SK-N-SH (cell line): Measurements from ENCODE around the gene ZFP92. TPM values are rescaled to one million over a fixed set of nuclear protein-coding genes. Genes with fewer than 3 reads are reported as not detected.

ENCODE experiments used
- CTCF ChIA-PET: fragments of 300-600, 350-600 bp; formaldehyde crosslinking; extraction: SDS; loops from one replicate; lab custom pipeline; 2021; lab: Yijun Ruan, JAX
- POLR2A ChIA-PET: fragments of 350-600 bp; sonication (Branson Sonifier 250); formaldehyde crosslinking; extraction: SDS; loops from one replicate; lab custom pipeline; 2020; ENCODE audit warnings: antibody characterized with exemption, inconsistent platforms; lab: Yijun Ruan, JAX
- DNase-seq: peaks from one replicate; pipeline ENCODE4 v3.0.0; 2012
- H2AFZ ChIP-seq: fragments of 200-600 bp; sonication (generic); 2 replicates; pipeline ENCODE4 v1.8.1; 2016; ENCODE audit warnings: antibody characterized with exemption, mild to moderate bottlenecking, low read depth
- H3F3A ChIP-seq: fragments of 200-600 bp; sonication (generic); replicated peaks from 2 replicates; pipeline ENCODE3; 2016; ENCODE audit warnings: antibody characterized with exemption, mild to moderate bottlenecking; ENCODE audit not compliant: insufficient read depth
- H3K27ac ChIP-seq, 2 experiments: fragments of 200-500 bp in 1 of 2; fragments of 200-600 bp in 1 of 2; sonication (Bioruptor generic) in 1 of 2; sonication (generic), shearing (Covaris generic) in 1 of 2; 2 replicates each; pipeline versions ENCODE4 v1.5.1 to v1.6.1; 2014 to 2016; ENCODE audit warnings: low read depth in 2 of 2, inconsistent platforms in 1 of 2, low read length in 1 of 2, mild to moderate bottlenecking in 1 of 2, mixed read lengths in 1 of 2
- H3K27me3 ChIP-seq: fragments of 200-600 bp; sonication (generic), shearing (Covaris generic); 2 replicates; pipeline ENCODE4 v1.6.1; 2016; ENCODE audit warnings: mixed run types; ENCODE audit not compliant: insufficient read depth
- H3K36me3 ChIP-seq, 2 experiments: fragments of 200-500 bp in 1 of 2; fragments of 200-600 bp in 1 of 2; sonication (Bioruptor generic) in 1 of 2; sonication (generic) in 1 of 2; replicated peaks in 1 of 2; 2 replicates each; pipeline versions ENCODE3 to v1.5.1; 2014 to 2016; ENCODE audit warnings: low read length in 1 of 2, mild to moderate bottlenecking in 1 of 2; ENCODE audit not compliant: insufficient read depth in 2 of 2, control insufficient read depth in 1 of 2
- H3K4me1 ChIP-seq, 2 experiments: fragments of 200-500 bp in 1 of 2; fragments of 200-600 bp in 1 of 2; sonication (Bioruptor generic) in 1 of 2; sonication (generic), shearing (Covaris generic) in 1 of 2; 2 replicates each; pipeline versions ENCODE4 v1.5.1 to v1.6.1; 2014 to 2016; ENCODE audit warnings: low read depth in 1 of 2, low read length in 1 of 2, mixed run types in 1 of 2; ENCODE audit not compliant: insufficient read depth in 2 of 2, control insufficient read depth in 1 of 2
- H3K4me2 ChIP-seq: fragments of 200-600 bp; sonication (generic), shearing (Covaris generic); 2 replicates; pipeline ENCODE4 v1.6.1; 2017; ENCODE audit warnings: mixed run types
- H3K4me3 ChIP-seq, 2 experiments: fragments of 200-500 bp in 1 of 2; fragments of 200-600 bp in 1 of 2; sonication (Bioruptor generic) in 1 of 2; sonication (generic), shearing (Covaris generic) in 1 of 2; 2 replicates each; pipeline versions ENCODE4 v1.5.1 to v1.8.1; 2014 to 2016; ENCODE audit warnings: low read depth in 2 of 2, inconsistent platforms in 1 of 2, low read length in 1 of 2, mild to moderate bottlenecking in 1 of 2, mixed read lengths in 1 of 2, moderate library complexity in 1 of 2
- H3K79me2 ChIP-seq: fragments of 200-600 bp; sonication (generic); 2 replicates; pipeline ENCODE4 v1.8.1; 2017; ENCODE audit warnings: mild to moderate bottlenecking; ENCODE audit not compliant: insufficient read depth
- H3K9ac ChIP-seq: fragments of 200-600 bp; sonication (generic); 2 replicates; pipeline ENCODE4 v1.6.1; 2017; ENCODE audit warnings: mixed run types
- H3K9me2 ChIP-seq: fragments of 200-600 bp; sonication (generic); 2 replicates; pipeline ENCODE4 v1.6.1; 2017; ENCODE audit warnings: mixed run types
- H3K9me3 ChIP-seq: fragments of 200-600 bp; sonication (generic); 2 replicates; pipeline ENCODE4 v1.6.1; 2017; ENCODE audit warnings: mixed run types, mild to moderate bottlenecking, moderate library complexity
- H4K20me1 ChIP-seq: fragments of 200-600 bp; sonication (generic); 2 replicates; pipeline ENCODE4 v1.6.1; 2017; ENCODE audit warnings: mild to moderate bottlenecking, mixed run types; ENCODE audit not compliant: insufficient read depth
- ELF1 ChIP-seq: IDR thresholded peaks from 2 replicates; pipeline ENCODE4 v1.4.0; 2012
- EP300 ChIP-seq, 2 experiments: IDR thresholded peaks; 2 replicates each; pipeline versions ENCODE4 v1.4.0 to v1.6.1; 2012; ENCODE audit warnings: borderline replicate concordance in 1 of 2, low read depth in 1 of 2, low read length in 1 of 2
- FOSL2 ChIP-seq: IDR thresholded peaks from 2 replicates; pipeline ENCODE4 v1.4.0; 2012; ENCODE audit warnings: low read depth, mild to moderate bottlenecking, moderate library complexity, borderline replicate concordance
- GABPA ChIP-seq: IDR thresholded peaks from 2 replicates; pipeline ENCODE4 v1.4.0; 2012; ENCODE audit warnings: low read depth, mild to moderate bottlenecking
- JUND ChIP-seq: IDR thresholded peaks from 2 replicates; pipeline ENCODE4 v1.4.0; 2012
- MEF2A ChIP-seq: IDR thresholded peaks from 2 replicates; pipeline ENCODE4 v1.4.0; 2012; ENCODE audit warnings: low read depth, borderline replicate concordance
- MXI1 ChIP-seq: IDR thresholded peaks from 2 replicates; pipeline ENCODE4 v1.6.1; 2012; ENCODE audit warnings: mild to moderate bottlenecking, low read depth, low read length, improper control_type of control experiment
- NFIC ChIP-seq: IDR thresholded peaks from 2 replicates; pipeline ENCODE4 v1.4.0; 2012; ENCODE audit warnings: borderline replicate concordance
- PBX3 ChIP-seq: IDR thresholded peaks from 2 replicates; pipeline ENCODE4; 2012
- POLR2AphosphoS5 ChIP-seq: IDR thresholded peaks from 2 replicates; pipeline ENCODE4 v1.6.1; 2012; ENCODE audit warnings: low read depth, low read length
- RAD21 ChIP-seq: IDR thresholded peaks from 2 replicates; pipeline ENCODE4 v1.6.1; 2012; ENCODE audit warnings: mild to moderate bottlenecking, low read length
- REST ChIP-seq: IDR thresholded peaks from 2 replicates; pipeline ENCODE4 v1.6.1; 2012; ENCODE audit warnings: mild to moderate bottlenecking, low read depth, low read length, moderate library complexity
- RXRA ChIP-seq: IDR thresholded peaks from 2 replicates; pipeline ENCODE4 v1.4.0; 2012; ENCODE audit warnings: low read depth, mild to moderate bottlenecking, borderline replicate concordance
- SMC3 ChIP-seq: IDR thresholded peaks from 2 replicates; pipeline ENCODE4 v1.6.1; 2012; ENCODE audit warnings: low read depth, low read length, improper control_type of control experiment
- TAF1 ChIP-seq: IDR thresholded peaks from 2 replicates; pipeline ENCODE4 v1.6.1; 2012; ENCODE audit warnings: low read depth, mild to moderate bottlenecking, low read length, moderate library complexity, borderline replicate concordance
- TCF12 ChIP-seq: IDR thresholded peaks from 2 replicates; pipeline ENCODE4 v1.4.0; 2012
- TEAD4 ChIP-seq: IDR thresholded peaks from 2 replicates; pipeline ENCODE4 v1.4.0; 2012; ENCODE audit warnings: mild to moderate bottlenecking, borderline replicate concordance; ENCODE audit not compliant: insufficient read depth
- ZBTB33 ChIP-seq: IDR thresholded peaks from 2 replicates; pipeline ENCODE4 v1.4.0; 2012; ENCODE audit warnings: low read depth, borderline replicate concordance
- WGBS: methylation state at CpG from one replicate; pipeline ENCODE4 v1.1.6; 2017; ENCODE audit warnings: low lambda C conversion rate; 5-methylcytosine and 5-hydroxymethylcytosine counted together
- polyA plus RNA-seq, 3 experiments: library from polyadenylated mRNA; depleted of rRNA; stranded (reverse); fragments of >200 nt; gene quantifications; 2 replicates each; pipeline ENCODE4 v1.2.3, GENCODE V29; 2012
- TF ChIP-seq, protein P1 (sequence below): IDR thresholded peaks from 2 replicates; pipeline ENCODE4 v1.4.0; 2012; ENCODE audit warnings: low read depth
- TF ChIP-seq, protein P2 (sequence below): fragments of 150-350 bp; IDR thresholded peaks from 2 replicates; pipeline ENCODE4 v1.6.1; 2016; ENCODE audit warnings: mild to moderate bottlenecking, low read depth, low read length

The ZFP92 gene
- polyA plus RNA-seq, 1 of the 3 experiments (the other 2 are of a cell fraction) = 0.28 TPM

DNA sequence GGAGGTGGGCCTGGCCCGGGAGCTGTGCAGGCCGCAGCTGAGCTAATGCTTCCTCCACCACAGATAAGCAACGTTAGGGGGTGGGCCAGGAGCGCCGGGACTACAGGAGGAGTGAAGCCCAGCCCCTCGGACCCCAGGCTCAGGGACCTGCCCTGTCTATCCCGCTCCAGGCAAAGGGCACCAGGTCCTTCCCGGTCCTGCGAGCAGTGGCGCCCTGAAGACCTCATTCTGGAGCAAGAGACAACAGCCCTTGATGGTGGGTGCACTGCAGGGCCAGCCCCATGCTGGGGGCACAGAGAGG lies 35.3 kb downstream of the ZFP92 start:
- Histone ChIP-seq H3K9me2 (no peaks in the 10 kb centered on the region), H3K4me3 (no peak overlapping the region), H3K4me2 (no peak overlapping the region), H3K9ac (no peak overlapping the region), H3K9me3 (no peaks in the 10 kb centered on the region), H3K36me3 (no peaks in the 10 kb centered on the region), H4K20me1 (no peaks in the 10 kb centered on the region), H3F3A (no peaks in the 10 kb centered on the region), H3K27ac (no peak overlapping the region), H3K4me1 (no peaks in the 10 kb centered on the region), H2AFZ (no peak overlapping the region), H3K27me3 (peaks cover 34% of the 10 kb centered on the region)
- POLR2A ChIA-PET = no interaction called here
- CTCF ChIA-PET = interaction anchor here (1.0 to 1.4 kb wide), 3 partner anchors 14 to 62 kb away, joined by 3 to 7 read pairs (median 3); no protein-coding TSS in a partner anchor
- WGBS = 55% methylated on average over 3 of the region's 10 CpGs
- no peak for DNase-seq
- TF ChIP-seq, protein P1, sequence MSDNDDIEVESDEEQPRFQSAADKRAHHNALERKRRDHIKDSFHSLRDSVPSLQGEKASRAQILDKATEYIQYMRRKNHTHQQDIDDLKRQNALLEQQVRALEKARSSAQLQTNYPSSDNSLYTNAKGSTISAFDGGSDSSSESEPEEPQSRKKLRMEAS = no peak
- no peak for TF ChIP-seq REST
- no peak for TF ChIP-seq GABPA
- TF ChIP-seq SMC3 = no peak
- TF ChIP-seq EP300 (IDR thresholded peaks at IDR 0.05; ENCODE audit: borderline replicate concordance in 1 of 2, low read depth in 1 of 2, low read length in 1 of 2) = no peak
- no peak for TF ChIP-seq JUND
- TF ChIP-seq FOSL2 = no peak
- no peak for TF ChIP-seq TAF1
- no peak for TF ChIP-seq RXRA
- TF ChIP-seq, all 33 proteins: peak for 0
- no peaks in the 10 kb centered on the region for H3K79me2 ChIP-seq

DNA sequence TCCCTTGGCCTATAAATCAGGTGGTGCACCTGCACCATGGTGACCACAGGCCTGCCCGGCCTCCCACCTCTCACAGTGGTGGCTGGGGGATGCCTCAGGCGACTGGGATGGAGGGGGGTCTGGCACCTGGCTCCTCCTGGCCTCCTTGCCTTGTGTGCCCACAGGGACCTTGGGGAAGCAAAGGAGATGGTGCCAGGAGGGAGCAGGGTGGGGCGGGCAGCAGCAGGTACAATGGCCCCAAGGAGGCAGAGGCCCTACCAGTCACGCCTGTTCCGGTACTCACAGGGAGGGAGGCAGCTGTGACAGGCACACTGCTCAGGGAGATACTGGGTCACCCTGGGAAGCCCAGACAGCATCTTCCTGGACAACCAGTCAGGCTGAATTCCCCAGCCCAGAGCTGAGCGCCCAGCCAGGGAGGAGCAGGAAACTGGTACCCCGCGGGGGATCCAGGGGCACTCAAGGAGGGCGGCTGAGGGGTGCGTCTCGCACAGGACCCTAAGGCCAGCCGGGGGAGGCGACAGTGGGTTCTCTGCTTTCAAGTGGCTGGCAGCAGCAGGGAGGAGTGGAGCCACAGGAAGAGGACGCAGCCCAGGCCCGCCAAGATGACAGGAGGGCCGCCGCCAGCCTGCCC lies 35.8 kb downstream of the ZFP92 start:
- ChIA-PET CTCF (interaction anchor here (1.2 kb wide), 1 partner anchor 62 kb away, joined by 3 read pairs; no protein-coding TSS in a partner anchor), POLR2A (no interaction called here)

More for the DNA sequence above, 35.8 kb downstream of the ZFP92 start:
- Histone ChIP-seq H3F3A (no peaks in the 10 kb centered on the region), H3K27me3 (peaks cover 30% of the 10 kb centered on the region), H3K9me2 (no peaks in the 10 kb centered on the region), H3K9me3 (no peaks in the 10 kb centered on the region), H3K4me3 (no peak overlapping the region), H3K27ac (no peak overlapping the region), H3K9ac (no peak overlapping the region), H3K4me1 (no peaks in the 10 kb centered on the region), H3K4me2 (no peak overlapping the region), H2AFZ (no peak overlapping the region), H3K79me2 (no peaks in the 10 kb centered on the region), H4K20me1 (no peaks in the 10 kb centered on the region), H3K36me3 (peaks cover 0 to 2% of the 10 kb centered on the region in 2 experiments)
- TF ChIP-seq FOSL2 (no peak), TCF12 (no peak), PBX3 (no peak), ZBTB33 (no peak), MXI1 (no peak), TEAD4 (no peak), MEF2A (no peak), POLR2AphosphoS5 (no peak), ELF1 (no peak), RAD21 (no peak), NFIC (no peak)
- TF ChIP-seq, protein P2, sequence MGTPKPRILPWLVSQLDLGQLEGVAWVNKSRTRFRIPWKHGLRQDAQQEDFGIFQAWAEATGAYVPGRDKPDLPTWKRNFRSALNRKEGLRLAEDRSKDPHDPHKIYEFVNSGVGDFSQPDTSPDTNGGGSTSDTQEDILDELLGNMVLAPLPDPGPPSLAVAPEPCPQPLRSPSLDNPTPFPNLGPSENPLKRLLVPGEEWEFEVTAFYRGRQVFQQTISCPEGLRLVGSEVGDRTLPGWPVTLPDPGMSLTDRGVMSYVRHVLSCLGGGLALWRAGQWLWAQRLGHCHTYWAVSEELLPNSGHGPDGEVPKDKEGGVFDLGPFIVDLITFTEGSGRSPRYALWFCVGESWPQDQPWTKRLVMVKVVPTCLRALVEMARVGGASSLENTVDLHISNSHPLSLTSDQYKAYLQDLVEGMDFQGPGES = no peak
- TF ChIP-seq, protein P1 = no peak
- no peak for DNase-seq
- 63% methylated on average over 3 of the region's 17 CpGs for WGBS
